GM04503 (cell line): Measurements from ENCODE around the gene SPTBN2.

Source experiments
- DNase-seq: peaks from one replicate; pipeline ENCODE4 v3.0.0-alpha.2; 2012; ENCODE audit warnings: low read depth

Gene SPTBN2

DNA sequence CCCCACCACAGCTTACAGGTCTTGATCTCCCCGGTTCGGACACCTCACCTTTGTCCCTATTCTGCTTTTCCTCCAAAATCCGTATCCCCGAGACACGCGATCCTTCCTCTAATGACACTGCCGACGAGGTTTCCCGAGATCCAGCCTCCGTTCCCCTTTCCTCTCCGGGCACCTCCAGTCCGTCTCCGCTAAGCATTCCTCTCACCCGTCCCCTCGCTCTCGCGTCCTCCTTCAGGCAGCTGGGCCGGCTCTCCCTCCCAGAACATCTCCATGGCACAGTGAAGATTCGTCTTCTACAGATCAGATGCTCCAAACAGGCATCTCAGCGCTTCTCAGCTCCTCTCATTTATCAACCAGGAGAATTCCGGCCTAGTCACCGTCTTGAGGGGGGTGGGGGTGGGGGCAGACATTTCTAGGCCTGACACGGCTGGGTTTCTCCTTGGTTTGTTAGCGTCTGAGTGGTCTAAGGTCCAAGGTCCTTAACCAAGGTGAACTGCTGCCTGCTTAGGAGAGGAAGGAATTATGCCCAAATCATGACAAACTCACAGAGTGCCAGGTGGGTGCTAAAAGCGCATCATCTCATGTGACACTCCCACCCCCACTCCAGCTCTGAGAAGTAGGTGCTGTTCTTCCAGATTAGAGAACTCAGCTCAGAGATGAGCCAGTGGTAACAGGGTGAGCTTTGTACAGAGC is at the start of gene SPTBN2:
Gene SPTBN2 (minus strand): TSS at position 524 of the 693 bp plus-strand sequence. CDS start 7,976 bp downstream, outside the sequence.
- no peak for DNase-seq

- no peak for DNase-seq
Measured at GRCh38 chr11:66768818-66769217, 39.8 kb upstream of the SPTBN2 start.

- no peak for DNase-seq
Measured at GRCh38 chr11:66768088-66768521, 39.1 kb upstream of the SPTBN2 start.

DNA sequence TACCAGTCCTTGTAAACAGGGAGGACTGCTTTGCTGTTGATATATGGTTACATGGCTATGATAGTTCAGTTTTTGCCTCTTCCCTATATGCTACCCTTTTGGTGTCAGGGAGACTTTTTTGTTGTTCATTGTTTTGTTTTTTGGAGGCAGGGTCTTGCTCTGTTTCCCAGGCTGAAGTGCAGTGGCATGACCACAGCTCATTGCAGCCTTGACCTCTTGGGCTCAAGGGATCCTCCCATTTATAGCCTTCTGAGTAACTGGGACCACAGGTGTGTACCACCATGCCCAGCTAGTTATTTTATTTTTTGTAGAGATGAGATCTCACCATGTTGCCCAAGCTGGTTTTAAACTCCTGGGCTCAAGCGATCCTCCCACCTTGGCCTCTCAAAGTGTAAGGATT is 38.6 kb upstream of the SPTBN2 start:
- no peak for DNase-seq

GRCh38 chr11:66766681-66767080 is 37.7 kb upstream of the SPTBN2 start:
- DNase-seq = no peak

DNA sequence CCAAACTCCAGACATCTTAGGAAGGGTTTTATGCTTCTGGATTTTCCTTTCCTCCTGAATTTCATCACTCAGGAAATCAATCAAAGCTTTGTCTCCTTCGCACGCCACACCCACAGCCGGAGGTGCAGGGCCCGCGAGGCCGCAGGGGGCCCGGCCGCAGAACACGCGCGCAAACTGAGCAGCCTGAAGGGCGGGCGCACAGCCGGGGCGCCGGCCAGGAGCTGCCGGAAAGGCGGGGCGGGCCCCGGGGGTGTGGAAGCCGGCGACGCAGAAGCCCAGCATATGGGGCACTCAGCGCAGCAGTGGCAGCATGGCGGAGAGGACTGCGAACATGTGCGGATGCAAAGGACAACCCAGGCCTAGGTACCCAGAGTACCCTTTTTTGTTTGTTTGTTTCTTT is 33.1 kb upstream of the SPTBN2 start:
- DNase-seq = no peak

DNA sequence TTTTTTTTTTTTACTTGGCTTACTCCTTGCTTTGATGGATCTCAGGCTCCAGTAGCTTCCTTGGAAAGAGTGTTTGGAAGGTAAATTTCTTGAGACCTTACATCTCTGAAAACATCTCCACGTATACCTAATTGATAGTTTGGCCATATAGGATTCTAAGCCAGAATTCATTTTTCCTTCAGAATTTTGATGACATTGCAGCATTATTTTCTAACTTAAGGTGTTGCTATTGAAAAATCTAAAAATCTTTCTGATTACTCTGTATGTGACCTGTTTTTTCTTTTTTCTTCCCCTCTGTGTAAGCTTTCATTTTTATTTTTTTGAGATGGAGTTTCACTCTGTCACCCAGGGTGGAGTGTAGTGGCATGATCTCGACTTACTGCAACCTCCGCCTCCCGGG is 23.1 kb upstream of the SPTBN2 start:
- DNase-seq = no peak

DNA sequence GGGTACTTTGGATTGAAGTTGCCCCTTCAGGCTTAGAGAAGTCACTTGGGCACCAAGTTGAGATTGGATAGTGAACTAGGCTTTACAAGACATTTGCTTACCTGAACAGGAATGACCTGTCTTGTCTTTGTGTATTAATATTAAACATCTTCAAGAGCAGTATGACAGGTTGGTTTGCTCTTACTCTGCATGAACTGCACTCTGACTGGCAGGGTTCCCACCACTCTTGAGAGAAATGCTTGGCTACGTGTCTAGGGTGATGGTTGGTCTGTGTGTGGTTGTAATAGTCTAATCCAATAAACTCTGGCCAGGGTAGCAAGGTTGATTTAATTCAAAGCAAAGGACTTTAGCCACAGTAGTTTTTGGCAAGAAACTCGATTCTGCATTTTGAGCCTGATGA is 20.1 kb upstream of the SPTBN2 start:
- DNase-seq = no peak

- DNase-seq = no peak
Measured at GRCh38 chr11:66747480-66747879, 18.5 kb upstream of the SPTBN2 start.

DNA sequence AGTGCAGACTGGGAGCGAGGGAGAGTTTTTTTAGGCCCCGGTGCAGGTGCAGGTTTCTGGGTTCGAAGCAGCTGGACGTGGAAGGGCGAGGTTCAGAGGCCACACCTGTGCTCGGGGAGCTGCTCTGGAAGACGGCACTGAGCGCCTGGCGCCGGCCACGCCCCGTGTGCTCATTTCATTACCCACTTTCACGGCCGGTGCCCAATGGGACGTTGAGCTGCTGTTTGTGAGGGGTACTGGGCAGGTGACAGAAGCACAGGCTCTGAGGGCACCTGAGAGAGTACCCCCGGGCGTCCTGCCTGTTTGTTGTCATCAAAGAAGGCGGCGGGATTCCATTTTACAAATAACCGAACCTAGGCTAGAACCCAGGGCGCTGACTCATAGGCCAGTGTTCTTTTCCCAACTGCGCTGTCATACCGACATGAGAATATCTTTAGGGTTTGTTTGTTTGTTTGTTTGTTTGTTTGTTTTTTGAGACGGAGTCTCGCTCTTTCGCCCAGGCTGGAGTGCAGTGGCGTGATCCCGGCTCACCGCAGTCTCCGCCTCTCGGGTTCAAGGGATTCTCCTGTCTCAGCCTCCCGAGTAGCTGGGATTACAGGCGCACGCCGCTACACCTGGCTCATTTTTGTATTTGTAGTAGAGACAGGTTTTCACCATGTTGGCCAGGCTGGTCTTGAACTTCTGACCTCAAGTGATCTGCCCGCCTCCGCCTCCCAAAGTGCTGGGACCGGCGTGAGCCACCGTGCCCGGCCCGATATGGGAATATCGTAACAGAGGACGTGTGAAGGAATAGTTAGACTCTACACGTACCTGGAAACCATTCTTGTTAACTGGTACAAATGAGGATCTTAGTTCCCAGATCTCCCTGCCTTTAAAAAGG is 16.6 kb upstream of the SPTBN2 start:
- DNase-seq = no peak

- peak; percentile 11 for DNase-seq
Measured at GRCh38 chr11:66744485-66745355, 15.7 kb upstream of the SPTBN2 start.

- no peak for DNase-seq
Measured at GRCh38 chr11:66743271-66743968, 14.4 kb upstream of the SPTBN2 start.

DNA sequence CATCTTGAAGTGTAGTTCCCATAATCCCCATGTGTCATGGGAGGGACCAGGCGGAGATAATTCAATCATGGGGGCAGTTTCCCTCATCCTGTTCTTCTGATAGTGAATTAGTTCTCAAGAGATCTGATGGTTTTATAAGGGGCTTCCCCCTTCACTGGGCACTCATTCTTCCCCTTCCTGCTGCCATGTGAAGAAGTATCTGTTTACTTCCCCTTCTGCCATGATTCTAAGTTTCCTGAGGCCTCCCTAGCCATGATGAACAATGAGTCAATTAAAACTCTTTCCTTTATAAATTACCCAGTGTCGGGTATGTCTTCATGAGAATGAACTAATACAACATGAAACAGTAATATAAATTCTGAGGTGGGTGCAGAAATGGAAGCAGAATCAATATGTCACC is 12.1 kb upstream of the SPTBN2 start:
- DNase-seq = no peak

DNA sequence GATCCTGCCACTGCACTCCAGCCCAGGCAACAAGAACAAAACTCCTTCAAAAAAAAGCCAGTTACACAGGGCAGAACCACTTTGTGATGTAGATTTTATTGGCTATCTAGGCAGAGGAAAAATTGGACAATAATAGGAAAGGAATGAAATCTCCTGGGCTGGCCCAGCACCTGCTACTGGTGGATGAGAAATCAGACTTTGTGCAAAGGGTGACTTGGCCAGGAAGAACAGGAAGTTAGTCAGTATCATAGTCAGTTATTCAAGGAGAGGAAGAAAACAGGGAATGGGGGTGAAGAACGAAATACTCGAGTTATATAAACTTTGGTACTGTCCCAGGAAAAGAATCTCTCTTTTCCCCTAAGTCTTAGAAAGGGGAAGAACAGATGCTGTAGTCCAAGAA is 11.0 kb upstream of the SPTBN2 start:
- peak; percentile 2 for DNase-seq

- no peak for DNase-seq
Measured at GRCh38 chr11:66734215-66734614, 5.2 kb upstream of the SPTBN2 start.

DNA sequence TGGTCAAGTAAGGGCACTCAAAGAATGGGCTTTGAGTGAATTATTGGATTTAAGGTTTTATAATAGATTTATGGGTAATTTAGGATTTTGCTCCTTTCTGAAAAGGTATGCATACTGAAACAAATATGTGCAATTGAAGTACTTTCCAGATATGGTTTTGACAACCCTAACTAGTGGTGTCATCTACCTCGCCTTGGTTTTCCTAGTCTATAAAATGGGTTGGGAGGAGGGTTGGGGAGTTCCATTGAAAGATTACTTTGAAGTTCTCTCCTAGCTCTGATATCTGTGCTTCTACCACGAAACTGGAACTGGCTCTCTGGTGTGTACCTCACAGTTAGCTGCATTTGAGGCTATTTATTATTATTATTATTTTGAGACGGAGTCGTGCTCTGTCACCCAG is 431 bp upstream of the SPTBN2 start:
- DNase-seq = no peak

DNA sequence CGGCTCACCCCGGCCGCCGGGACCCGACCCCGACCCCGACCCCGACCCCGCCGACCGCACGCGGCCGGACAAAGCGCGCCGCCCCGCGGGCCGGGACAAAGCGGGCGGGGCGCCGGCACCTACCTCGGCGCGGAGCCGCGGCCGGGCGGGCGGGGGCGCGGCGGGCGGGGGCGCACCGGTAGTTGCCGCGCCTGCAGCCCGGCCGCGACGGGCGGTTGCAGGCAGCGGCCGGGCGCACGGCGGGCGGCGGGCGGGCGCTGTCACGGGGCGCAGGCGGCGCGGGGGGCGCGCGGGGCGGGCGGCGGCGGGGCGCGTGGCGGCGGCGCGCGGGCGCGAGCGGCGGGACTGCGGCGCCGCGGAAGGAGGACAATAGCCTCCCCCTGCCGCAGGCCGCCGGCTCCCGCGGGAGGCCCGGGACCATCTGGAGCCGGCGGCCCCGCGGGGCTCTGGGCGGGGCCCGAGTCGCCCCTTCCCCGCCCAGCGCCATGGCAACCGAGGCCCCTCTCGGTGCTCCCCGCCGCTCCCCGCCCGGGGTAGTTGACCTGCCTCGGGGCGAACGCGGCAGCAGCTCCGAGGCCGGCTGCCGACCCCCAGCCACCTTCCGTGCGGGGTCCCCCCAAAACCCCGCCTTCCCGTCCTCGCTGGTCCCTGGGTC is 851 bp downstream of the SPTBN2 start:
- no peak for DNase-seq

DNA sequence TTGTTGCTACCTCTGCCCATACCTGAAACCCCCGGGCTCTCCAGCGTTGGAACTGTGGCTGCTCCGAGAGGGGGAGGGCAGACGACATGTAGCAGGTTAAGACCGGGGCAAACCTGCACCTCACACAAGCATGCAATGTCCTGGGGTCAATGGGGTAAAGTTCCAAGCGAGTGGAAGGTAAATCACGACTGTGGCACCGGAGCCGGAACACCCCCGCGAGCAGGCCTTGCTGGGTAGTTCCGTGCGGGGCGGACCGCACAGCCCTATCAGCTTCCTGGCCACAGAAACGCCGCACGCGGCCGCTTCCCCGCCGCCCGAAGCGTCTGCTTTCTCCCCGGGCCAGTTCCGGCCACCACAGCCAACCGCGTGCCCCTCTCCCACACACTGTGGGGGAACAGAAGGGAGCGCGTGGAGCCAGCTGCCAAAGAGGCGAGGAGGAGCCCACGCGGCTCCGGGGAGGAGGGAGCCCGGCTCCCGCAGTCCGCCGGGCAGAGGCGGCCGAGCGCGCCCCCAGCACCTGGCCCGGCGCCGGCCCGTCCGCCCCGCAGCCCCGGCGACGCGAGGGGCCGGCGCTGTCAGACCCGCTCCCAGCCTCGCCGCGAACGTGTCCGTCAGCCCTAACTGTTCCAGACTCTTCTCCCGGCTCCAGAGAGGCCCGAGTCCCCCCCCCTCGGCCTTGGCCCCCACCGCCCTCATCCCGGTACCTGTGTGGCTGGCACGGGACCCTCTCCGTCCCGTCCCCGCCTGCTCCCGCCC is 1.6 kb downstream of the SPTBN2 start:
- DNase-seq = no peak

DNA sequence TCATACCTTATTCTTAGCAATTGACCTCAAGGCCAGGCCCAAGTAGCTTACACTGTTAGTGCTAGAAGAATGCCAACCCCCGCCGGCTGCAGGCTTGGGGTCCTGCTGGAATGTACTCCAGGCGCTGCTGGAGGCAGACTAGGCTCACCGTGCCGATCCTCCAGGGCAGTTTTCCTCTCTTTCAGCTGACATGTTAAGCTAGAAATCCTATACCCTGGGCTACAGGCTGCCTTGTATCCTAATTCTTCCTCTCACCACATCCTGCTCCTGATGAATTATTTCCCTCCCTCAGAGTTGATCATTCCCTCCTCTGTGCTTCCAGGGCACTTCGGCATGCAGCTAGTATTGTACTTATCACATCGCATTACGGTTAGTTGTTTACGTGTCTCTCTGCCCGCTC is 3.4 kb downstream of the SPTBN2 start:
- no peak for DNase-seq

GRCh38 chr11:66725114-66725513 is 3.9 kb downstream of the SPTBN2 start:
- no peak for DNase-seq
